ENCODE results near the gene VWA3B. TPM values are rescaled to one million over a fixed set of nuclear protein-coding genes. Genes with fewer than 3 reads are reported as not detected.

The VWA3B gene
- total RNA-seq, 2 experiments from 2014 or later = not detected

- intact Hi-C loops (cut with micrococcal nuclease; ENCODE audit: unreplicated experiment) = no loop called here
- H3K9me2 ChIP-seq (ENCODE audit: insufficient read depth, low read length) = no peaks in the 10 kb centered on the region
- H3K36me3 ChIP-seq (ENCODE audit: insufficient read depth, low read length) = no peaks in the 10 kb centered on the region
- H4K20me1 ChIP-seq (ENCODE audit: insufficient read depth, low read length) = no peaks in the 10 kb centered on the region
- no peaks in the 10 kb centered on the region for H3K4me1 ChIP-seq (ENCODE audit: insufficient read depth, low read length, poor library complexity, severe bottlenecking)
- POLR2A ChIA-PET = no interaction called here
- BruUV-seq (replicated peaks) = no TSS peak
- TF ChIP-seq EZH2phosphoT487 (IDR thresholded peaks at IDR 0.05; ENCODE audit: borderline replicate concordance, low read depth, low read length) = no peak
- TF ChIP-seq CTCF (conservative IDR thresholded peaks at IDR 0.05; ENCODE audit: low read length) = no peak
- H3K27ac ChIP-seq (ENCODE audit: low read depth, low read length, poor library complexity, severe bottlenecking) = no peak overlapping the region
- H2AFZ ChIP-seq (ENCODE audit: low read length) = no peak overlapping the region
- CTCF ChIA-PET (ENCODE audit: unreplicated experiment) = no interaction called here
- H3K79me2 ChIP-seq (ENCODE audit: insufficient read depth, low read depth, low read length) = no peaks in the 10 kb centered on the region
- H3K9me3 ChIP-seq (ENCODE audit: low read length) = no peaks in the 10 kb centered on the region
- no peak overlapping the region for H3K4me2 ChIP-seq (ENCODE audit: low read length)
- no peak for DNase-seq (ENCODE audit: low spot score)
- H3K4me3 ChIP-seq (ENCODE audit: low read depth, low read length, poor library complexity, severe bottlenecking) = no peak overlapping the region
Observed at GRCh38 chr2:98155291-98155690, 68.3 kb downstream of the VWA3B start.

GRCh38 chr2:98155716-98156115, 68.7 kb downstream of the VWA3B start:
- Histone ChIP-seq H3K9me2 (ENCODE audit: insufficient read depth, low read length) (no peaks in the 10 kb centered on the region), H3K79me2 (ENCODE audit: insufficient read depth, low read depth, low read length) (no peaks in the 10 kb centered on the region), H3K27ac (ENCODE audit: low read depth, low read length, poor library complexity, severe bottlenecking) (no peak overlapping the region), H2AFZ (ENCODE audit: low read length) (no peak overlapping the region), H3K4me1 (ENCODE audit: insufficient read depth, low read length, poor library complexity, severe bottlenecking) (no peaks in the 10 kb centered on the region), H3K36me3 (ENCODE audit: insufficient read depth, low read length) (no peaks in the 10 kb centered on the region), H3K4me2 (ENCODE audit: low read length) (no peak overlapping the region), H3K9me3 (ENCODE audit: low read length) (no peaks in the 10 kb centered on the region), H4K20me1 (ENCODE audit: insufficient read depth, low read length) (no peaks in the 10 kb centered on the region), H3K4me3 (ENCODE audit: low read depth, low read length, poor library complexity, severe bottlenecking) (no peak overlapping the region)
- POLR2A ChIA-PET = no interaction called here
- no TSS peak for BruUV-seq (replicated peaks)
- no peak for TF ChIP-seq CTCF (conservative IDR thresholded peaks at IDR 0.05; ENCODE audit: low read length)
- no peak for TF ChIP-seq EZH2phosphoT487 (IDR thresholded peaks at IDR 0.05; ENCODE audit: borderline replicate concordance, low read depth, low read length)
- intact Hi-C loops (cut with micrococcal nuclease; ENCODE audit: unreplicated experiment) = no loop called here
- CTCF ChIA-PET (ENCODE audit: unreplicated experiment) = no interaction called here
- DNase-seq (ENCODE audit: low spot score) = no peak

- POLR2A ChIA-PET = no interaction called here
- intact Hi-C loops (cut with micrococcal nuclease; ENCODE audit: unreplicated experiment) = no loop called here
- H3K36me3 ChIP-seq (ENCODE audit: insufficient read depth, low read length) = no peaks in the 10 kb centered on the region
Observed at GRCh38 chr2:98156304-98156703, 69.3 kb downstream of the VWA3B start.

More at GRCh38 chr2:98156304-98156703, 69.3 kb downstream of the VWA3B start:
- Histone ChIP-seq H3K9me3 (ENCODE audit: low read length) (no peaks in the 10 kb centered on the region), H3K4me2 (ENCODE audit: low read length) (no peak overlapping the region), H4K20me1 (ENCODE audit: insufficient read depth, low read length) (no peaks in the 10 kb centered on the region), H3K27ac (ENCODE audit: low read depth, low read length, poor library complexity, severe bottlenecking) (no peak overlapping the region), H3K79me2 (ENCODE audit: insufficient read depth, low read depth, low read length) (no peaks in the 10 kb centered on the region), H3K4me3 (ENCODE audit: low read depth, low read length, poor library complexity, severe bottlenecking) (no peak overlapping the region), H2AFZ (ENCODE audit: low read length) (no peak overlapping the region), H3K9me2 (ENCODE audit: insufficient read depth, low read length) (no peaks in the 10 kb centered on the region), H3K4me1 (ENCODE audit: insufficient read depth, low read length, poor library complexity, severe bottlenecking) (no peaks in the 10 kb centered on the region)
- TF ChIP-seq CTCF (conservative IDR thresholded peaks at IDR 0.05; ENCODE audit: low read length) = no peak
- TF ChIP-seq EZH2phosphoT487 (IDR thresholded peaks at IDR 0.05; ENCODE audit: borderline replicate concordance, low read depth, low read length) = no peak
- BruUV-seq (replicated peaks) = no TSS peak
- DNase-seq (ENCODE audit: low spot score) = no peak
- CTCF ChIA-PET (ENCODE audit: unreplicated experiment) = no interaction called here
